B cell (primary cell): ENCODE data around the gene LCE2C.

Experiments used
- CTCF ChIP-seq: fragments of 200-600 bp; IDR thresholded peaks from one replicate; pipeline ENCODE4 v1.8.0; 2022; ENCODE audit warnings: antibody characterized with exemption, mild to moderate bottlenecking
- EZH2 ChIP-seq: IDR thresholded peaks from 2 replicates; pipeline ENCODE4 v1.6.1; 2012; ENCODE audit warnings: borderline replicate concordance, low read depth, mild to moderate bottlenecking, moderate library complexity, low read length; ENCODE audit not compliant: insufficient read depth, poor library complexity, severe bottlenecking

DNA sequence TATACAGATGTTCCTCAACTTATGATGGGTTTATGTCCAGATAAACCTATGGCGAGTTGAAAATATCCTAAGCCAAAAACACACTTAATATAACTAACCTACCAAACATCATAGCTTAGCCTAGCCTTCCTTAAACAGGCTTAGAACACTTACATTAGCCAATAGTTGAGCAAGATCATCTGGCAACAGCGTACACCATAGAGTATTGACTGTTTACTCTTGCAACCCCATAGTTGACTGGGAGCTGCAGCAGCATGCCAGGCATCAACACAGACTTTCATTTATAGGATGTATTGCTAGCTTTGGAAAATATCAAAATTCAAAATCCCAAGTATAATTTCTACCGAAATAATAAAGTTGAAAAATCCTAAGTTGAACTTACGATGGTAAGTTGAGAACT, 17.4 kb upstream of the LCE2C start:
- TF ChIP-seq CTCF (no peak), EZH2 (no peak)
